H1 (cell line): ENCODE measurements around the gene OBSCN. TPM values are rescaled to one million over a fixed set of nuclear protein-coding genes. Genes with fewer than 3 reads are reported as not detected.

Source experiments
- BACH1 ChIP-seq: IDR thresholded peaks from 2 replicates; pipeline ENCODE4 v1.6.1; 2012; ENCODE audit warnings: low read length, improper control_type of control experiment
- POLR2A ChIP-seq, 2 experiments: IDR thresholded peaks; 1 replicate in 1 of 2; 2 replicates in 1 of 2; pipeline ENCODE4 v1.6.1; 2011; ENCODE audit warnings: low read depth in 2 of 2, low read length in 2 of 2, mild to moderate bottlenecking in 2 of 2; ENCODE audit errors: control extremely low read depth in 1 of 2
- RNF2 ChIP-seq: fragments of 200-900, 300-1000 bp; sonication (generic); IDR thresholded peaks from 2 replicates; pipeline ENCODE4 v1.7.1; 2016; ENCODE audit warnings: borderline replicate concordance, low read depth, mild to moderate bottlenecking, antibody characterized with exemption, low read length; ENCODE audit not compliant: poor library complexity, severe bottlenecking; ENCODE audit errors: missing control alignments
- SIRT6 ChIP-seq: IDR thresholded peaks from one replicate; pipeline ENCODE4 v1.7.1; 2012; ENCODE audit warnings: low read length, inconsistent platforms
- TBP ChIP-seq: IDR thresholded peaks from 2 replicates; pipeline ENCODE4 v1.6.1; 2011; ENCODE audit warnings: low read depth, low read length, improper control_type of control experiment
- polyA plus RNA-seq, 7 experiments: library from polyadenylated mRNA; depleted of rRNA in 3 of 7; stranded (reverse) in 5 of 7; unstranded in 2 of 7; fragments of >200 nt in 5 of 7; fragments of 200-250 nt in 2 of 7; gene quantifications; 1 replicate in 5 of 7; 2 replicates in 1 of 7; 4 replicates in 1 of 7; pipeline versions ENCODE4 v1.2.1 to v1.2.3, GENCODE V29; 2011 to 2013; ENCODE audit warnings: missing spikeins in 2 of 7, mixed read lengths in 2 of 7
- total RNA-seq: library from RNA; stranded (reverse); fragmentation: NEBNext Ultra II Directional; extraction: Animal tissue kit (Norgen Biotek cat#: 25700); gene quantifications from 2 replicates; pipeline ENCODE4 v1.2.1, GENCODE V29; 2021
- TF ChIP-seq, protein P1 (sequence below): fragments of 300-600 bp; sonication (generic); IDR thresholded peaks from 2 replicates; pipeline ENCODE4 v1.7.1; 2012; ENCODE audit warnings: low read length, moderate library complexity, mild to moderate bottlenecking, inconsistent platforms; ENCODE audit not compliant: insufficient replicate concordance
- TF ChIP-seq, protein P2 (sequence below): IDR thresholded peaks from 2 replicates; pipeline ENCODE4 v1.6.1; 2011; ENCODE audit warnings: low read length, improper control_type of control experiment

Gene OBSCN
- total and polyA plus RNA-seq, 2 of the 8 experiments (the other 6 are each of a cell fraction or from before 2014, with no cell fraction given) = 7.5 to 28.4 TPM

DNA sequence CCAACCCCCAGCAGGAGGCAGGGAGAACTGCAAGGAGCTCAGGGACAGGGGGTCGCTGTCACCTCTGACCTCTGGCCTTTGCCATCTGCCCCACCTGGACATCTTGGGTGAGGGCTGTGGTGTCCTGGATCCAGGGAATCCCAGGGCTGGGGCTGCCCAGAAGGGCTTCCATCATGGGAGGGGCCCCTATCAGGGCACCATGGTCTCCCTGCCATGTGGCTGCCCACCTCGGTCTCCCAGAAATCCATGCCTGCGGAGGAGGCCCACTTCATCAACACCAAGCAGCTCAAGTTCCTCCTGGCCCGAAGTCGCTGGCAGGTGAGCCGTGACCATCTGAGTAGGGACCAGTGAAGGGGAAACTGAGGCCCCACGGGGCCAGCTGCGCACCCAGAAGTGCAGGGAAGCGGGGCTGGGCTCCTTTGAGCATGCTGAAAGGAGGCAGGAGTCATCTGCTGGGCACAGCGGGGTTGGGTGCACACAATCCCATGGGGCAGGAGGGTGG lies 162.6 kb downstream of the OBSCN start (continued):
- TF ChIP-seq, protein P1, sequence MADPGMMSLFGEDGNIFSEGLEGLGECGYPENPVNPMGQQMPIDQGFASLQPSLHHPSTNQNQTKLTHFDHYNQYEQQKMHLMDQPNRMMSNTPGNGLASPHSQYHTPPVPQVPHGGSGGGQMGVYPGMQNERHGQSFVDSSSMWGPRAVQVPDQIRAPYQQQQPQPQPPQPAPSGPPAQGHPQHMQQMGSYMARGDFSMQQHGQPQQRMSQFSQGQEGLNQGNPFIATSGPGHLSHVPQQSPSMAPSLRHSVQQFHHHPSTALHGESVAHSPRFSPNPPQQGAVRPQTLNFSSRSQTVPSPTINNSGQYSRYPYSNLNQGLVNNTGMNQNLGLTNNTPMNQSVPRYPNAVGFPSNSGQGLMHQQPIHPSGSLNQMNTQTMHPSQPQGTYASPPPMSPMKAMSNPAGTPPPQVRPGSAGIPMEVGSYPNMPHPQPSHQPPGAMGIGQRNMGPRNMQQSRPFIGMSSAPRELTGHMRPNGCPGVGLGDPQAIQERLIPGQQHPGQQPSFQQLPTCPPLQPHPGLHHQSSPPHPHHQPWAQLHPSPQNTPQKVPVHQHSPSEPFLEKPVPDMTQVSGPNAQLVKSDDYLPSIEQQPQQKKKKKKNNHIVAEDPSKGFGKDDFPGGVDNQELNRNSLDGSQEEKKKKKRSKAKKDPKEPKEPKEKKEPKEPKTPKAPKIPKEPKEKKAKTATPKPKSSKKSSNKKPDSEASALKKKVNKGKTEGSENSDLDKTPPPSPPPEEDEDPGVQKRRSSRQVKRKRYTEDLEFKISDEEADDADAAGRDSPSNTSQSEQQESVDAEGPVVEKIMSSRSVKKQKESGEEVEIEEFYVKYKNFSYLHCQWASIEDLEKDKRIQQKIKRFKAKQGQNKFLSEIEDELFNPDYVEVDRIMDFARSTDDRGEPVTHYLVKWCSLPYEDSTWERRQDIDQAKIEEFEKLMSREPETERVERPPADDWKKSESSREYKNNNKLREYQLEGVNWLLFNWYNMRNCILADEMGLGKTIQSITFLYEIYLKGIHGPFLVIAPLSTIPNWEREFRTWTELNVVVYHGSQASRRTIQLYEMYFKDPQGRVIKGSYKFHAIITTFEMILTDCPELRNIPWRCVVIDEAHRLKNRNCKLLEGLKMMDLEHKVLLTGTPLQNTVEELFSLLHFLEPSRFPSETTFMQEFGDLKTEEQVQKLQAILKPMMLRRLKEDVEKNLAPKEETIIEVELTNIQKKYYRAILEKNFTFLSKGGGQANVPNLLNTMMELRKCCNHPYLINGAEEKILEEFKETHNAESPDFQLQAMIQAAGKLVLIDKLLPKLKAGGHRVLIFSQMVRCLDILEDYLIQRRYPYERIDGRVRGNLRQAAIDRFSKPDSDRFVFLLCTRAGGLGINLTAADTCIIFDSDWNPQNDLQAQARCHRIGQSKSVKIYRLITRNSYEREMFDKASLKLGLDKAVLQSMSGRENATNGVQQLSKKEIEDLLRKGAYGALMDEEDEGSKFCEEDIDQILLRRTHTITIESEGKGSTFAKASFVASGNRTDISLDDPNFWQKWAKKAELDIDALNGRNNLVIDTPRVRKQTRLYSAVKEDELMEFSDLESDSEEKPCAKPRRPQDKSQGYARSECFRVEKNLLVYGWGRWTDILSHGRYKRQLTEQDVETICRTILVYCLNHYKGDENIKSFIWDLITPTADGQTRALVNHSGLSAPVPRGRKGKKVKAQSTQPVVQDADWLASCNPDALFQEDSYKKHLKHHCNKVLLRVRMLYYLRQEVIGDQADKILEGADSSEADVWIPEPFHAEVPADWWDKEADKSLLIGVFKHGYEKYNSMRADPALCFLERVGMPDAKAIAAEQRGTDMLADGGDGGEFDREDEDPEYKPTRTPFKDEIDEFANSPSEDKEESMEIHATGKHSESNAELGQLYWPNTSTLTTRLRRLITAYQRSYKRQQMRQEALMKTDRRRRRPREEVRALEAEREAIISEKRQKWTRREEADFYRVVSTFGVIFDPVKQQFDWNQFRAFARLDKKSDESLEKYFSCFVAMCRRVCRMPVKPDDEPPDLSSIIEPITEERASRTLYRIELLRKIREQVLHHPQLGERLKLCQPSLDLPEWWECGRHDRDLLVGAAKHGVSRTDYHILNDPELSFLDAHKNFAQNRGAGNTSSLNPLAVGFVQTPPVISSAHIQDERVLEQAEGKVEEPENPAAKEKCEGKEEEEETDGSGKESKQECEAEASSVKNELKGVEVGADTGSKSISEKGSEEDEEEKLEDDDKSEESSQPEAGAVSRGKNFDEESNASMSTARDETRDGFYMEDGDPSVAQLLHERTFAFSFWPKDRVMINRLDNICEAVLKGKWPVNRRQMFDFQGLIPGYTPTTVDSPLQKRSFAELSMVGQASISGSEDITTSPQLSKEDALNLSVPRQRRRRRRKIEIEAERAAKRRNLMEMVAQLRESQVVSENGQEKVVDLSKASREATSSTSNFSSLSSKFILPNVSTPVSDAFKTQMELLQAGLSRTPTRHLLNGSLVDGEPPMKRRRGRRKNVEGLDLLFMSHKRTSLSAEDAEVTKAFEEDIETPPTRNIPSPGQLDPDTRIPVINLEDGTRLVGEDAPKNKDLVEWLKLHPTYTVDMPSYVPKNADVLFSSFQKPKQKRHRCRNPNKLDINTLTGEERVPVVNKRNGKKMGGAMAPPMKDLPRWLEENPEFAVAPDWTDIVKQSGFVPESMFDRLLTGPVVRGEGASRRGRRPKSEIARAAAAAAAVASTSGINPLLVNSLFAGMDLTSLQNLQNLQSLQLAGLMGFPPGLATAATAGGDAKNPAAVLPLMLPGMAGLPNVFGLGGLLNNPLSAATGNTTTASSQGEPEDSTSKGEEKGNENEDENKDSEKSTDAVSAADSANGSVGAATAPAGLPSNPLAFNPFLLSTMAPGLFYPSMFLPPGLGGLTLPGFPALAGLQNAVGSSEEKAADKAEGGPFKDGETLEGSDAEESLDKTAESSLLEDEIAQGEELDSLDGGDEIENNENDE = no peak
- TF ChIP-seq RNF2 (no peak), POLR2A (IDR thresholded peaks at IDR 0.05; ENCODE audit: control extremely low read depth in 1 of 2, low read depth in 2 of 2, low read length in 2 of 2) (no peak), SIRT6 (no peak), TBP (no peak), BACH1 (no peak)
- TF ChIP-seq, protein P2, sequence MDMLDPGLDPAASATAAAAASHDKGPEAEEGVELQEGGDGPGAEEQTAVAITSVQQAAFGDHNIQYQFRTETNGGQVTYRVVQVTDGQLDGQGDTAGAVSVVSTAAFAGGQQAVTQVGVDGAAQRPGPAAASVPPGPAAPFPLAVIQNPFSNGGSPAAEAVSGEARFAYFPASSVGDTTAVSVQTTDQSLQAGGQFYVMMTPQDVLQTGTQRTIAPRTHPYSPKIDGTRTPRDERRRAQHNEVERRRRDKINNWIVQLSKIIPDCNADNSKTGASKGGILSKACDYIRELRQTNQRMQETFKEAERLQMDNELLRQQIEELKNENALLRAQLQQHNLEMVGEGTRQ = no peak
